Mesenchymal stem cell (in vitro differentiated cells and primary cell): Measurements from ENCODE around the gene LAPTM5.
A peak's percentile ranks its signal among the peaks of the same experiment; 100 is the strongest.

Experiments used
- DNase-seq: peaks from one replicate; pipeline ENCODE4 v3.0.0-alpha.2; 2013
- H2AFZ ChIP-seq: one replicate; pipeline ENCODE4 v1.6.1; 2013; ENCODE audit warnings: low read depth, mild to moderate bottlenecking, control low read depth, inconsistent platforms, low read length, moderate library complexity
- H2AK5ac ChIP-seq: 2 replicates; pipeline ENCODE4 v1.6.1; 2013; ENCODE audit warnings: low read length, moderate library complexity, mild to moderate bottlenecking, inconsistent platforms; ENCODE audit not compliant: severe bottlenecking
- H2BK120ac ChIP-seq: one replicate; pipeline ENCODE4 v1.6.1; 2013; ENCODE audit warnings: low read depth, mild to moderate bottlenecking, inconsistent platforms, low read length, moderate library complexity
- H2BK12ac ChIP-seq, 2 experiments: one replicate each; pipeline ENCODE4 v1.6.1; 2013; ENCODE audit warnings: inconsistent platforms in 2 of 2, low read length in 2 of 2, mild to moderate bottlenecking in 2 of 2, moderate library complexity in 2 of 2, control low read depth in 1 of 2
- H2BK15ac ChIP-seq: one replicate; pipeline ENCODE4 v1.6.1; 2013; ENCODE audit warnings: mild to moderate bottlenecking, low read depth, inconsistent platforms; ENCODE audit not compliant: poor library complexity, severe bottlenecking
- H2BK5ac ChIP-seq: 2 replicates; pipeline ENCODE4 v1.6.1; 2013; ENCODE audit warnings: low read depth, mild to moderate bottlenecking, low read length, control low read depth, inconsistent platforms; ENCODE audit not compliant: poor library complexity, severe bottlenecking
- H3K14ac ChIP-seq, 2 experiments: one replicate each; pipeline ENCODE4 v1.6.1; 2013; ENCODE audit warnings: inconsistent platforms in 2 of 2, low read length in 2 of 2, control low read depth in 1 of 2, mild to moderate bottlenecking in 1 of 2, moderate library complexity in 1 of 2
- H3K18ac ChIP-seq, 2 experiments: one replicate each; pipeline ENCODE4 v1.6.1; 2013; ENCODE audit warnings: inconsistent platforms in 2 of 2, low read length in 2 of 2, control low read depth in 1 of 2, low read depth in 1 of 2, mild to moderate bottlenecking in 1 of 2
- H3K23ac ChIP-seq, 2 experiments: one replicate each; pipeline ENCODE4 v1.6.1; 2013; ENCODE audit warnings: inconsistent platforms in 2 of 2, low read length in 2 of 2, mild to moderate bottlenecking in 2 of 2, moderate library complexity in 2 of 2, control low read depth in 1 of 2
- H3K27ac ChIP-seq: 2 replicates; pipeline ENCODE4 v1.5.1; 2013; ENCODE audit warnings: mild to moderate bottlenecking, moderate library complexity, low read length, control low read depth, inconsistent platforms; ENCODE audit not compliant: poor library complexity, severe bottlenecking
- H3K27me3 ChIP-seq, 2 experiments: 2 replicates each; pipeline versions ENCODE4 v1.6.1 to v1.7.0; 2013; ENCODE audit warnings: low read length in 2 of 2, mild to moderate bottlenecking in 2 of 2, moderate library complexity in 2 of 2, control low read depth in 1 of 2, inconsistent platforms in 1 of 2; ENCODE audit not compliant: control insufficient read depth in 1 of 2, insufficient read depth in 1 of 2
- H3K36me3 ChIP-seq, 2 experiments: 2 replicates each; pipeline versions ENCODE4 v1.6.1 to v1.7.0; 2013; ENCODE audit warnings: low read length in 2 of 2, control low read depth in 1 of 2, inconsistent platforms in 1 of 2, low read depth in 1 of 2, mild to moderate bottlenecking in 1 of 2; ENCODE audit not compliant: insufficient read depth in 2 of 2, control insufficient read depth in 1 of 2
- H3K4ac ChIP-seq, 2 experiments: one replicate each; pipeline ENCODE4 v1.6.1; 2013; ENCODE audit warnings: inconsistent platforms in 2 of 2, low read length in 2 of 2, mild to moderate bottlenecking in 2 of 2, moderate library complexity in 2 of 2, control low read depth in 1 of 2, low read depth in 1 of 2
- H3K4me1 ChIP-seq: 2 replicates; pipeline ENCODE4 v1.6.1; 2013; ENCODE audit warnings: low read depth, low read length, control low read depth; ENCODE audit not compliant: control insufficient read depth, insufficient read depth
- H3K4me2 ChIP-seq: 2 replicates; pipeline ENCODE4 v1.6.1; 2013; ENCODE audit warnings: low read length, mild to moderate bottlenecking, inconsistent platforms; ENCODE audit not compliant: poor library complexity, severe bottlenecking
- H3K4me3 ChIP-seq, 2 experiments: 2 replicates each; pipeline versions ENCODE4 v1.5.1 to v1.7.0; 2013; ENCODE audit warnings: low read length in 2 of 2, mild to moderate bottlenecking in 2 of 2, control low read depth in 1 of 2, low read depth in 1 of 2; ENCODE audit not compliant: insufficient read depth in 1 of 2
- H3K79me1 ChIP-seq: replicated peaks from 2 replicates; pipeline ENCODE4 v1.6.1; 2013; ENCODE audit warnings: mild to moderate bottlenecking, control low read depth, low read length, inconsistent platforms; ENCODE audit not compliant: poor library complexity, severe bottlenecking
- H3K9ac ChIP-seq: 2 replicates; pipeline ENCODE4 v1.7.0; 2013; ENCODE audit warnings: mild to moderate bottlenecking, low read length, moderate library complexity
- H3K9me3 ChIP-seq: 2 replicates; pipeline ENCODE4 v1.7.0; 2013; ENCODE audit warnings: mild to moderate bottlenecking, low read length; ENCODE audit not compliant: control insufficient read depth
- H4K8ac ChIP-seq: one replicate; pipeline ENCODE4 v1.6.1; 2013; ENCODE audit warnings: inconsistent platforms, mild to moderate bottlenecking, low read length, moderate library complexity
- H4K91ac ChIP-seq: one replicate; pipeline ENCODE4 v1.6.1; 2013; ENCODE audit warnings: mild to moderate bottlenecking, low read length, inconsistent platforms
- WGBS: methylation state at CpG from one replicate; pipeline ENCODE4 v1.1.7; 2013; ENCODE audit warnings: mixed read lengths; 5-methylcytosine and 5-hydroxymethylcytosine counted together

LAPTM5 gene

GRCh38 chr1:30746212-30747032, 11.2 kb downstream of the LAPTM5 start:
- no peak overlapping the region for H3K27ac ChIP-seq
- H3K4ac ChIP-seq = no peak overlapping the region

DNA sequence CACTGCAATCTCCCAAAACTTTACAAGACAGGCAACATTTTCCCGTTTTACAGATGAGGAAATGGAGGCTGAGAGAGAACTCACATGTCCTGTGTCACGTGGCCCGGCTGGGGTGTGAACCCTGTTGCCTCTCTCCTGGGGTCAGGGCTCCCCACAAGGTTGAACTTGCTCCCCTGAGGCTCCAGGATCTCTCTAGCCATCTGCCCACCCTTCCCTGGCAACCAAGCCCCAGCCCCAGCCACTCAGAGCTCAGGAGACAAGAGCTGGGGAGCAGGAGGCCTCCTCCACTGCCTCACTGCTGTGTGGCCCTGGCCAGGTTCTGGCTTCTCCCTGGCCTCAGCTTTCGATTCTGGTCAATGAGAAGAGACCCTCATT, 11.8 kb downstream of the LAPTM5 start:
- Histone ChIP-seq H3K4ac (no peak overlapping the region), H3K27ac (no peak overlapping the region), H2AK5ac (no peak overlapping the region), H3K79me1 (no peaks in the 10 kb centered on the region), H3K4me2 (no peak overlapping the region), H3K18ac (no peak overlapping the region), H2BK15ac (no peak overlapping the region), H3K23ac (no peak overlapping the region), H3K9ac (no peak overlapping the region), H3K36me3 (no peaks in the 10 kb centered on the region), H3K27me3 (peaks cover 0 to 38% of the 10 kb centered on the region in 2 experiments), H3K4me3 (no peak overlapping the region), H2AFZ (no peak overlapping the region), H3K4me1 (peaks cover 22% of the 10 kb centered on the region), H4K91ac (peak overlapping the region; percentile 1), H3K14ac (no peak overlapping the region), H2BK12ac (no peak overlapping the region), H2BK5ac (no peak overlapping the region), H3K9me3 (no peaks in the 10 kb centered on the region), H4K8ac (no peak overlapping the region), H2BK120ac (no peak overlapping the region)
- WGBS = 81% methylated on average over 4 of the region's 4 CpGs
- DNase-seq = no peak

More at GRCh38 chr1:30746212-30747032, 11.2 kb downstream of the LAPTM5 start:
- Histone ChIP-seq H3K18ac (no peak overlapping the region), H2BK15ac (no peak overlapping the region), H2AK5ac (peak overlapping the region; percentile 10), H2BK12ac (peak overlapping the region in 1 of 2 experiments; percentile 7), H3K23ac (no peak overlapping the region), H3K27me3 (peaks cover 0 to 32% of the 10 kb centered on the region in 2 experiments), H4K8ac (no peak overlapping the region), H3K4me3 (no peak overlapping the region), H3K9me3 (no peaks in the 10 kb centered on the region), H4K91ac (peak overlapping the region; percentile 44), H3K36me3 (no peaks in the 10 kb centered on the region), H2BK5ac (no peak overlapping the region), H3K4me1 (peaks cover 18% of the 10 kb centered on the region), H2AFZ (no peak overlapping the region), H3K79me1 (no peaks in the 10 kb centered on the region), H3K9ac (no peak overlapping the region), H2BK120ac (no peak overlapping the region), H3K4me2 (no peak overlapping the region), H3K14ac (no peak overlapping the region)
- 93% methylated on average over 15 of the region's 16 CpGs for WGBS
- no peak for DNase-seq

DNA sequence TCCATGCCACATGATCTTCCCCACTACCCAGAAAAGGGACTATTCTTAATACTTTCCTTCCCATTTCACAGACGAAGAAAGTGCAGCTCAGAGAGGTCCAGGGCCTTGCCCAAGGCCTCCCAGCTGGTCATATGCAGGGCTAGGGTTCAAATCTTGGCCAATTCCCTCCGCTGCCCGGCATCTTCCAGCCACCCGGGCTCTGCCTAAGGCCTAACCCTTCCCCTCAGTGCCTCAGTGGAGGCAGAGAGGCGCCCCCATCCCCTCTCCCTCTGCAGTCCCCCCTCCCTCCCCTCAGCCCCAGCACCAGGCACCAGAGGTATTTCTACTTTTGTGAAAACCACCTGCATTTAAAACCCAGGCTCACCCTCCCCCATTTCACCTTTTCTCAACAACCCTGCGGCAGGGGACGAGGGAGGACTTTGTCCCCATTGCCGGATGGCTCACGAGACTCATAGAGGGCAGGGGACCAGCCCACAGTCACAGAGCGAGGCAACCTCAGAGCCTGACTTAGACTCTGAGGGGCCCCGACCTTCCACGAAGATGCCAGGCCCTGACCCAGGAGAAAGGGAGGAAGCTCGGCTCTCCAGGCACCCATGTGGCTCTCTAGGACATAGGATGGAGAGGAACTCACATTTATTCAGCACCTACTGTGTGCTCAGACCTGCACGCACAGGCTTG, 12.3 kb downstream of the LAPTM5 start:
- Histone ChIP-seq H3K4me1 (peaks cover 24% of the 10 kb centered on the region), H2BK120ac (no peak overlapping the region), H4K8ac (no peak overlapping the region), H3K4ac (no peak overlapping the region), H2BK5ac (no peak overlapping the region), H3K14ac (no peak overlapping the region), H4K91ac (no peak overlapping the region), H3K9me3 (no peaks in the 10 kb centered on the region), H2BK15ac (no peak overlapping the region), H3K4me3 (no peak overlapping the region), H3K36me3 (no peaks in the 10 kb centered on the region), H3K18ac (no peak overlapping the region), H2AK5ac (no peak overlapping the region), H3K9ac (no peak overlapping the region), H3K79me1 (no peaks in the 10 kb centered on the region), H3K23ac (no peak overlapping the region), H2BK12ac (no peak overlapping the region), H2AFZ (no peak overlapping the region), H3K4me2 (no peak overlapping the region), H3K27ac (no peak overlapping the region), H3K27me3 (peaks cover 0 to 43% of the 10 kb centered on the region in 2 experiments)
- 77% methylated on average over 13 of the region's 14 CpGs for WGBS
- no peak for DNase-seq

DNA sequence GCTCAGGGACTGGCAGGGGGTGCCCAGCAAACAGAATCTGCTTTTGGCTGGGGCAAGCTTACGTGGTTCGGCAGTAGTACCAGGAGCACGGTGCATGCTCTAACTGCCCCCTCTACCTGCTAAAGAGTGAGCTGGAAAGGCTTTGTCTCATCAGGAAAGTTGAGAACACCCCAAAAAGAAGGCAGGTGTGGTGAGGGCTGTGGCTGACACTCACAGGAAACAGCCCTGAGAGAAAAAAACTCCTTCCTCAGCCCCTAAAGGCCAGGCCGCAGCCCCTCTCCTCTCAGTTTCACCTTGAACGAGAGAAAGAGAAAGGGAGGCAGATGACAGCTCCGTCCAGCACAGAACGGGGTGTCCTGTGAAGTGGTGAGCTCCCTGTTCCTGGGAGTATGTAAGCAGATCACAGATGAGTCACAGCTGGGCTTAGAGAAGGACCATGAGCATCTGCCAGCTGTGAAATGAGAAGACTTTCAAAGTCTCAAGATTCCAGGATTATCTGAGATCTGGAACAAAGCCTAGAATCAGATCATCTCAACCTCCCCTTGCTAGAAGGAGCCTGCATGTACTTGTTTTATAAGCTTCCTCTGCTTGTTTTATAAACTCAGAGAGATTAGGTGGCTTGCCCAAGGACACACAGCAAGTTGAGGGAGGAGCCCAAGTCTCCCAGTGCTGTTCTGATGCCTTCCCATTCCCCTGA, 13.4 kb downstream of the LAPTM5 start:
- no peak overlapping the region for H2BK15ac ChIP-seq
- H2BK120ac ChIP-seq = no peak overlapping the region
- no peak overlapping the region for H3K9ac ChIP-seq
- H4K8ac ChIP-seq = no peak overlapping the region
- H3K9me3 ChIP-seq = no peaks in the 10 kb centered on the region
- H2AK5ac ChIP-seq = peak overlapping the region; percentile 29
- peaks cover 0 to 38% of the 10 kb centered on the region in 2 experiments for H3K27me3 ChIP-seq
- no peak overlapping the region for H2BK12ac ChIP-seq
- peaks cover 24% of the 10 kb centered on the region for H3K4me1 ChIP-seq
- no peak overlapping the region for H3K18ac ChIP-seq
- no peak overlapping the region for H3K23ac ChIP-seq
- H3K79me1 ChIP-seq = no peaks in the 10 kb centered on the region
- 87% methylated on average over 7 of the region's 7 CpGs for WGBS
- H3K4me3 ChIP-seq = no peak overlapping the region
- no peaks in the 10 kb centered on the region for H3K36me3 ChIP-seq
- no peak overlapping the region for H3K4ac ChIP-seq
- H2AFZ ChIP-seq = no peak overlapping the region
- no peak overlapping the region for H3K27ac ChIP-seq
- no peak overlapping the region for H3K14ac ChIP-seq
- H2BK5ac ChIP-seq = no peak overlapping the region
- peak; percentile 17 for DNase-seq
- no peak overlapping the region for H4K91ac ChIP-seq
- H3K4me2 ChIP-seq = no peak overlapping the region
